UCSD-AML1 (cell line): ENCODE data around the gene TEKT5.
"Not testable (repeated sequence)": the region's sequence is repeated elsewhere in the genome, so short reads cannot be mapped to it uniquely, and the experiment has no call there.

ENCODE experiments used
- DNase-seq: peaks from one replicate; lab custom pipeline; 2025; ENCODE audit not compliant: unreplicated experiment; lab: John Stamatoyannopoulos, UW

The TEKT5 gene

GRCh38 chr16:10694830-10695229 lies at the start of gene TEKT5:
Gene TEKT5, minus strand, starts transcription at chr16:10694930. Its CDS starts 57 bp downstream, at chr16:10694873.
- DNase-seq = no peak

GRCh38 chr16:10743610-10744369 lies 49.1 kb upstream of the TEKT5 start, which contains the start of gene NUBP1:
Gene NUBP1, plus strand, starts transcription at chr16:10743842. Its CDS starts 22 bp downstream, at chr16:10743864.
- peak; percentile 99 for DNase-seq

GRCh38 chr16:10743227-10743609 lies 48.5 kb upstream of the TEKT5 start:
- no peak for DNase-seq

GRCh38 chr16:10741844-10742243 lies 47.1 kb upstream of the TEKT5 start:
- no peak for DNase-seq

- DNase-seq = not testable (repeated sequence)
Observed at GRCh38 chr16:10741249-10741648, 46.5 kb upstream of the TEKT5 start.

DNA sequence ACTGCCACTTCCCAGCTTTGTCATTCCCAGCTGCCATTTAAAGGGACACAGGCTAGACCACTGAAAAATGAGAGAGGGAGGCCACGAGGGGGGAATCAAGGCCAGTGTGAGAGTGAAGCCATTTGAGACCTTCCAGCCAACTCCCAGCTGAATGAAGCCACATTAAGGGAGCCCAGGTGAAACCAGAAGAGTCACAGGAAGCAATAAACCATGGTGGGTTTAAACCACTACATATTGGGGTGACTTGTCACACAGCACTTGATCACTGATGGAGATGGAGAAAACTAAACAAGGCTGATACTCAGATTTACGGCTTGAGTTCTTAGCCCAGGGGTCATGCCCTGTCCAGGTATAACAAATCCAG lies 46.1 kb upstream of the TEKT5 start:
- DNase-seq = no peak

- no peak for DNase-seq
Observed at GRCh38 chr16:10740000-10740844, 45.5 kb upstream of the TEKT5 start.

- DNase-seq = no peak
Observed at GRCh38 chr16:10738231-10739077, 43.7 kb upstream of the TEKT5 start.

DNA sequence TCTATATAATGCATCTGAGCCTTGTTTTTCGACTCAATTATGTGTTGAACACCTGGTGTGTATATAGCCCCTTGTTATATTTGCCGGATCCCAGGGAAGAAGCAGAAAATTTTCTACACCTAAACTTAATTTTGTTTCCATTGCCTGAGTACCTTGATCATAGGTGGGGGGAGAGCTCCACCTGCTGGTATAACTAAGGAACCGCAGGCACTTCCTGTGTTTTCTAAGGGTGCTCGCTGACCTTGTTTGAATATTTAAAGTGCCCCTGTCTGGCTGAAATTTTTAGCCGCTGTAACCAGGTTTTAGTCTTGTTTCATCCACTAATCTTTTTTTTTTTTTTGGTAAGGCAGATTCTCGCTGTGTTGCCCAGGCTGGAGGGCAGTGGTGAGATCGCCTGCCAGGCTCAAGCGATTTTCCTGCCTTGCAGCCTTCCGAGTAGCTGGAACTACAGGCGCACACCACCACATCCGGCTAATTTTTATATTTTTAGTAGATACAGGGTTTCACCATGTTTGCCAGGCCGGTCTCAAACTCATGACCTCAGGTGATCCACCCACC lies 42.4 kb upstream of the TEKT5 start:
- peak; percentile 58 for DNase-seq

DNA sequence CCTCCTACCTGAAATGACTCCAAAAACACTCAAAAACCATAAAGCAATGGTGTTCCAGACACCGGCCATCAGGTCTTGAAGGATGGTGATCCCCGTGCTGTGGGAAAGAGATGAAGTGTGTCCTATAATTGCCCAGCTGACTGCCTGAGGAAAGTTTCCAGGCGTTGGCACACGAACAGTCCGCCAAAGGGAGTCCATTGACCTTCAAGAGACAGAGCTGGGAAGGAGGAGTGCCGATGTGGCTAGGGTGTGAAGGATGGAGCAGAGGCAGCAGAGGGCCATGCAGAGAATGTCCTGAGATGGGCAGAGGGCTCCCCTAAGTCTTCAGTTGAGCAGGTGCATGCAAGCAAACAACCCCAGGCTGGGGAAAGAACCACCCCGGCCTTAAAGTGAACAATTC lies 37.1 kb upstream of the TEKT5 start:
- DNase-seq = no peak

- DNase-seq = no peak
Observed at GRCh38 chr16:10729104-10730048, 34.6 kb upstream of the TEKT5 start.

DNA sequence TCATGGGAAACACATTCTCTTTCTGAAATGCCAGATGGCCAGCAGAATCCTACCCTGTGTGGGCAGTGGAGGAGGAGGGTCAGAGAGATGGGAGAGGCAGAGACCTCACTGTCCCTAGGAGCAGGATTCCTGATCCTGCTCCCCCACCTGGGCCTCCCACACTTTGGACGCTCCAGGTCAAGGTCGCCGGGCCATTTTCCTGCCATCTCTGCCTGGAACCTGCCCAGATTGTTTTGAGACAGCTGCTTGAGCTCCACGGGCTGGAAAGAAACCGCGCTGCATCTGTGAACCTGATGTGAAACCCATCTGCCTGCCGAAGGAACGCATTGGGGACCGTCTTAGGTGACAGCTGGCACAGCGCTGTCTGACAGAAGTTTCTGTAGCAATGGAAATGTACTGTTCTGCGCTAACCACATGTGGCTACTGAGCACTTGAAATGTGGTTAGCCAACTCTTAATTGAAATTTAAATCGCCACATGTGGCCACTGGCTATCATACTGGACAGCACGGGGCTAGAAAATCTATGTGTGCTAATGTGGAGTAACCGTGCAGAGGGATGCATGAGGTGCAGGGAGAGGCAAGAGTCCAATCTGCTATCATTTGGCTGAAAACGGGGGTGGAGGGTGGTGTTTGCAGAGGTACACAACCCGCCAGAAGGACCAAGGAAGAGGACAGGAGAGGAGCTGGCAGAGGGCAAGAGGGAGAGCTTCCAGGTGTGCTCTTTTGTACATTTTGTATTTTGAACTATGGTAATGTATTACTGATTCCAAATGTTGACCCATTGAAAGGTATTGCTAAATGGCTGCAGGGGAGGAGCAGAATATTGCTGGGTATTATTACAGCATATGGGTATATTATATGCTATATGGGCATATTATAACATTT lies 33.5 kb upstream of the TEKT5 start:
- no peak for DNase-seq

DNA sequence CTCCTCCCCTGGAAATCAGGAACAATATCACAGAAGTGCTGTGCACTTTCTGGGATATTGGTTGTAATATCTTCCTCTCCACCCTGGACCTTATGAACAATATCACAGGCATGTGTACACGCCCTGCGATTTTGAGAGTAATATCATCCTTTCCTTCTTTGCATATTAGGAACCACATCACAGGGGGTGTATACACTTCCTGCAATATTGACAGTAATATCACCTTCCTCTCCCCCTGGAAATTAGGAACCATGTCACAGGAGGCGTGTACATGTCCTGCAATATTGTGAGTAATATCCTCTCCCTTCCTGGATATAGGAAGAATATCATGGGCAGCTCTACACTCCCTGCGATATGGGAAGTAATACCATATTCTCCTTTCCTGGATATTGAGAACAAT lies 14.2 kb upstream of the TEKT5 start:
- no peak for DNase-seq

GRCh38 chr16:10699756-10700155 lies 5.0 kb upstream of the TEKT5 start:
- no peak for DNase-seq

GRCh38 chr16:10694306-10694705 lies 424 bp downstream of the TEKT5 start:
- no peak for DNase-seq

- DNase-seq = no peak
Observed at GRCh38 chr16:10693889-10694288, 841 bp downstream of the TEKT5 start.

GRCh38 chr16:10692470-10692869 lies 2.3 kb downstream of the TEKT5 start:
- DNase-seq = no peak

DNA sequence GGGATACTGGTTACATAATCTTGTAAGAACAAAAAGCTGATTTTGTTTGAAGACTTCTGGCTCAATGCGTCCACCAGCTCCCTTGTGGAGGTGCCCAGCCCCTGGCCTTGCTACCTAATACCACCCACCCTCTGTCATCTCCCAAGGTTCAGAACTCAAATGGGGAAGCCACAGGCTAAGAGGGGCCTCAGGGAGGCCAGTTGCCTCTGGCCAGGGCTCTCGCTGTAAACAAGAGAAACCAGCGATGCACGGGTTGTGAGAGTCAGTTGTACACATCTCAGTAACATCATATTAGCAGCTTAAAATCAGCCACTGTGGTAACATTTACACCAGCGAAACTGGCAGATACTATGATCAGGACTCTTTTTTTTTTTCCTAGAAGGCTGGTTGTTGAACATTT lies 6.0 kb downstream of the TEKT5 start:
- DNase-seq = no peak

GRCh38 chr16:10688291-10688690 lies 6.4 kb downstream of the TEKT5 start:
- DNase-seq = no peak
